ENCODE data around the gene PTPRM.

DNA sequence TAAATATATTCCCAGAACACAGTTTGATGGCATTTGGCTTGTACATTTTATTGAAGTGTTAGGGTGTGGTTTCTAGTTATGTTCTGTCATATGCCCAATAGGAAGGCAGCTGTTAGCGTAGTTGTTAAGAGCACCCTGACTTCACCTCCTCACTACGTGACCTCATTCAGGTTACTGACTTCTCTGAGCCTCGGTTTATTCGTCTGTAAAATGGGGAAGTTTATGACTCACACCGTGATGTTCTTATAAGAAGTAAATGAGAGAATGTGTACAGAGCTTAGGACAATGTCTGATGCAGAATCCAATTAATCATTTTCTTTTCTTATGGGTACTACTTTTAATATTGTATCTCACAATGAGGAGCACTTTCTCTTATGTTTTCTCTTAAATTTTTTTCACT, 226.0 kb downstream of the PTPRM start:
- TF ChIP-seq GABPA (IDR thresholded peaks at IDR 0.05; ENCODE audit: borderline replicate concordance, insufficient read depth, low read length), result no peak
- no peak for TF ChIP-seq TAF1 (IDR thresholded peaks at IDR 0.05; ENCODE audit: low read depth, low read length)
- TF ChIP-seq, protein P1, sequence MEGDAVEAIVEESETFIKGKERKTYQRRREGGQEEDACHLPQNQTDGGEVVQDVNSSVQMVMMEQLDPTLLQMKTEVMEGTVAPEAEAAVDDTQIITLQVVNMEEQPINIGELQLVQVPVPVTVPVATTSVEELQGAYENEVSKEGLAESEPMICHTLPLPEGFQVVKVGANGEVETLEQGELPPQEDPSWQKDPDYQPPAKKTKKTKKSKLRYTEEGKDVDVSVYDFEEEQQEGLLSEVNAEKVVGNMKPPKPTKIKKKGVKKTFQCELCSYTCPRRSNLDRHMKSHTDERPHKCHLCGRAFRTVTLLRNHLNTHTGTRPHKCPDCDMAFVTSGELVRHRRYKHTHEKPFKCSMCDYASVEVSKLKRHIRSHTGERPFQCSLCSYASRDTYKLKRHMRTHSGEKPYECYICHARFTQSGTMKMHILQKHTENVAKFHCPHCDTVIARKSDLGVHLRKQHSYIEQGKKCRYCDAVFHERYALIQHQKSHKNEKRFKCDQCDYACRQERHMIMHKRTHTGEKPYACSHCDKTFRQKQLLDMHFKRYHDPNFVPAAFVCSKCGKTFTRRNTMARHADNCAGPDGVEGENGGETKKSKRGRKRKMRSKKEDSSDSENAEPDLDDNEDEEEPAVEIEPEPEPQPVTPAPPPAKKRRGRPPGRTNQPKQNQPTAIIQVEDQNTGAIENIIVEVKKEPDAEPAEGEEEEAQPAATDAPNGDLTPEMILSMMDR (IDR thresholded peaks at IDR 0.05; ENCODE audit: control extremely low read depth in 1 of 3, insufficient read depth in 1 of 3, low read depth in 1 of 3, low read length in 3 of 3), result no peak
- no peak for TF ChIP-seq SIN3A (conservative IDR thresholded peaks at IDR 0.05 in 1 of 2, IDR thresholded peaks at IDR 0.05 in 1 of 2; ENCODE audit: low read depth in 1 of 2, low read length in 2 of 2)
- TF ChIP-seq JUND (IDR thresholded peaks at IDR 0.05; ENCODE audit: low read length), result no peak
- no peak for TF ChIP-seq POLR2AphosphoS5 (IDR thresholded peaks at IDR 0.05; ENCODE audit: low read depth, low read length)
- TF ChIP-seq RAD21 (IDR thresholded peaks at IDR 0.05 in 1 of 2, conservative IDR thresholded peaks at IDR 0.05 in 1 of 2; ENCODE audit: low read depth in 2 of 2, low read length in 2 of 2), result no peak
- TF ChIP-seq BACH1 (IDR thresholded peaks at IDR 0.05; ENCODE audit: low read length), result no peak
- TF ChIP-seq, protein P2, sequence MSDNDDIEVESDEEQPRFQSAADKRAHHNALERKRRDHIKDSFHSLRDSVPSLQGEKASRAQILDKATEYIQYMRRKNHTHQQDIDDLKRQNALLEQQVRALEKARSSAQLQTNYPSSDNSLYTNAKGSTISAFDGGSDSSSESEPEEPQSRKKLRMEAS (IDR thresholded peaks at IDR 0.05), result no peak
- TF ChIP-seq GTF2F1 (IDR thresholded peaks at IDR 0.05; ENCODE audit: borderline replicate concordance, low read depth, low read length), result no peak
- no peak for TF ChIP-seq HDAC6 (IDR thresholded peaks at IDR 0.05; ENCODE audit: low read depth, low read length)
